ENCODE measurements around the gene POR. TPM values are rescaled to one million over a fixed set of nuclear protein-coding genes. Genes with fewer than 3 reads are reported as not detected.

Gene POR
- polyA plus RNA-seq, 1 of the 3 experiments (the other 2 are of a cell fraction): 68.7 TPM

DNA sequence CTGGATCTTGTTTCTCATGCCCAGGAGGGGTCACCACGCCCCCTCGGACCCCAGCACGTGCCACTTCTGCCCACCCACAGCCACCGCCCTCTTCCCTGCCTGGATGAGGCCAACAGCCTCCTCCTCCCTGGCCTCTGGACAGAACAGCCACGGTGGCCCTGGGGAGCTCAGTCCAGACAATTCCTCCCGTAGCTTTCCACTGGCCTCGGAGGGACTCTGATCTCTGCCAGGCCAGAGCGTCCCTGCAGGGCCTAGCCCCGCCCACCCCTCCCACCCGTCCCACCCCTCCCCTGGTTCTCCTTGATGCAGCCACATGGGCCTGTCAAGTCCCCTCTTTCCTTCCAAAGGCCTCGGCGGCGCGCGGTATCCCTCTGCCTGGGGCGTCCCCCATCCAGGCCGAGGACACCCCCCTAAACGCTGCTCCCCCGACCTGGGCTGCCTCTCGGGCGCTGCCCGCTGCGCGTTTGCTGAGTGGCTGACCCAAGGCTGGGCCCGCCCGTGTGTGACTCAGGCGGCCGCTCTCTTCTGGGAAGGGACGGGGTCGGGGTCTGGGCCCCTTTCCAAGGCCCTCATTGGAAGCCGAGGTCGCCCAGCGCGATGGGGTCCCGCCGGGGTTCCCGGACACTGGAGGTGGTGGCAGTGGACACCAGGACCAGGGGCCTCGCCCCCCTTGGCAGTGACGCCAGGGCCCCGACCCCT lies 78.9 kb downstream of the POR start (continued):
- no peak for TF ChIP-seq EZH2phosphoT487 (IDR thresholded peaks at IDR 0.05; ENCODE audit: borderline replicate concordance, low read depth)
- TF ChIP-seq, protein P1, sequence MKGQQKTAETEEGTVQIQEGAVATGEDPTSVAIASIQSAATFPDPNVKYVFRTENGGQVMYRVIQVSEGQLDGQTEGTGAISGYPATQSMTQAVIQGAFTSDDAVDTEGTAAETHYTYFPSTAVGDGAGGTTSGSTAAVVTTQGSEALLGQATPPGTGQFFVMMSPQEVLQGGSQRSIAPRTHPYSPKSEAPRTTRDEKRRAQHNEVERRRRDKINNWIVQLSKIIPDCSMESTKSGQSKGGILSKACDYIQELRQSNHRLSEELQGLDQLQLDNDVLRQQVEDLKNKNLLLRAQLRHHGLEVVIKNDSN (IDR thresholded peaks at IDR 0.05; ENCODE audit: borderline replicate concordance, low read depth): peak; percentile 74; the same call in 1 of the 2 replicates
- TF ChIP-seq, protein P2, sequence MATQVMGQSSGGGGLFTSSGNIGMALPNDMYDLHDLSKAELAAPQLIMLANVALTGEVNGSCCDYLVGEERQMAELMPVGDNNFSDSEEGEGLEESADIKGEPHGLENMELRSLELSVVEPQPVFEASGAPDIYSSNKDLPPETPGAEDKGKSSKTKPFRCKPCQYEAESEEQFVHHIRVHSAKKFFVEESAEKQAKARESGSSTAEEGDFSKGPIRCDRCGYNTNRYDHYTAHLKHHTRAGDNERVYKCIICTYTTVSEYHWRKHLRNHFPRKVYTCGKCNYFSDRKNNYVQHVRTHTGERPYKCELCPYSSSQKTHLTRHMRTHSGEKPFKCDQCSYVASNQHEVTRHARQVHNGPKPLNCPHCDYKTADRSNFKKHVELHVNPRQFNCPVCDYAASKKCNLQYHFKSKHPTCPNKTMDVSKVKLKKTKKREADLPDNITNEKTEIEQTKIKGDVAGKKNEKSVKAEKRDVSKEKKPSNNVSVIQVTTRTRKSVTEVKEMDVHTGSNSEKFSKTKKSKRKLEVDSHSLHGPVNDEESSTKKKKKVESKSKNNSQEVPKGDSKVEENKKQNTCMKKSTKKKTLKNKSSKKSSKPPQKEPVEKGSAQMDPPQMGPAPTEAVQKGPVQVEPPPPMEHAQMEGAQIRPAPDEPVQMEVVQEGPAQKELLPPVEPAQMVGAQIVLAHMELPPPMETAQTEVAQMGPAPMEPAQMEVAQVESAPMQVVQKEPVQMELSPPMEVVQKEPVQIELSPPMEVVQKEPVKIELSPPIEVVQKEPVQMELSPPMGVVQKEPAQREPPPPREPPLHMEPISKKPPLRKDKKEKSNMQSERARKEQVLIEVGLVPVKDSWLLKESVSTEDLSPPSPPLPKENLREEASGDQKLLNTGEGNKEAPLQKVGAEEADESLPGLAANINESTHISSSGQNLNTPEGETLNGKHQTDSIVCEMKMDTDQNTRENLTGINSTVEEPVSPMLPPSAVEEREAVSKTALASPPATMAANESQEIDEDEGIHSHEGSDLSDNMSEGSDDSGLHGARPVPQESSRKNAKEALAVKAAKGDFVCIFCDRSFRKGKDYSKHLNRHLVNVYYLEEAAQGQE (IDR thresholded peaks at IDR 0.05; ENCODE audit: low read depth, low read length): no peak
- no peak for TF ChIP-seq ELF1 (IDR thresholded peaks at IDR 0.05)
- 0 out of 2 replicates have a peak, but pooled peaks have one; percentile 8 for TF ChIP-seq RAD21 (IDR thresholded peaks at IDR 0.05; ENCODE audit: low read length)
- TF ChIP-seq YY1 (IDR thresholded peaks at IDR 0.05; ENCODE audit: low read depth): no peak
- peak; percentile 18; the same call in 1 of the 2 replicates for TF ChIP-seq RCOR1 (IDR thresholded peaks at IDR 0.05; ENCODE audit: low read length)

DNA sequence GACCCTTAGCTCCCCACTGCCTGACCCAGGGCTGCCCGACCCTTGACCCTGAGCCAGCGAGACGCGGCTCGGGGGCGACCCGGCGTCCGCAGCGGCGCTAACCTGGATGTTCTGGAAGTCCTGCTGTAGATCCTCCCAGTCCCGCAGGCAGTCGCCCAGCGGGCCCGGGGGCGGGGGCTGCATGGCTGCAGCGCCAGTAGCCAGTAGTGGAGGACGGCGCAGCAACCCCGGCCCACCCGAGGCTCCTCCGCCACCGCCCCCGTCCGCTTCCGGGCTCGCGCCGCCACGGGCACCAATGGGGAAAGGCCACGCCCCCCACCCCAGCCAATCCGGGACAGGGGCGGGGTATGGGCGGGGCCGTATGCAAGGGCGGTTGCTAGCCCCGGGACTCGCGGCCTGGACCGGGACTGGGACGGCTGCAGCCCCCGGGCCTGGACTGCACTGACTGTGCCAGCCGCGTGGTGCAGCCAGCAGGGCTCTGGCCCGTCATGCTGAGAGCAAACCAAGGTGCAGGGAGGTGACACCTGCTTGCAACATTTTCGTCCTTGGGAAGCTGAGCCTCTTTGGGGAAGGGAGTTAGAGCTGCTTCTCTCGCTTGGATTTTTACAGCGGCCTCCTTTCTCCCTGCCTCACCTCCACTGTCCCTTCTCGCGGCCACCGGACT lies 79.6 kb downstream of the POR start, which contains the start of gene TMEM120A:
TMEM120A (minus strand) TSS at position 208 of the 664 bp plus-strand sequence; CDS start at position 183, 25 bp downstream.
- ChIA-PET POLR2A (interaction anchor here (0.6 to 2.4 kb wide), 7 partner anchors 53 to 128 kb away, joined by 3 to 10 read pairs (median 6); partner anchors contain the start of genes MDH2, RHBDD2 and STYXL1), CTCF (interaction anchor here (0.9 to 9.4 kb wide), 8 partner anchors 16 to 128 kb away, joined by 3 to 56 read pairs (median 4); no protein-coding TSS in a partner anchor)
- Histone ChIP-seq H3K9ac (peak within 1 kb of the TSS; percentile 68), H3K36me3 (replicated peaks in 1 of 2; ENCODE audit: control insufficient read depth in 1 of 2, insufficient read depth in 2 of 2, low read length in 1 of 2) (peaks cover 8 to 14% of the 10 kb centered on the region in 2 experiments), H3K27me3 (ENCODE audit: insufficient read depth) (no peaks in the 10 kb centered on the region), H3K79me2 (ENCODE audit: insufficient read depth) (0 out of 2 replicates have a peak, but pooled peaks cover 5% of the 10 kb centered on the region), H4K20me1 (ENCODE audit: insufficient read depth) (no peaks in the 10 kb centered on the region), H3F3A (replicated peaks; ENCODE audit: insufficient read depth) (peaks cover 10% of the 10 kb centered on the region), H3K9me3 (no peaks in the 10 kb centered on the region), H2AFZ (ENCODE audit: low read depth) (peak within 1 kb of the TSS; percentile 73), H3K4me3 (ENCODE audit: low read depth in 2 of 2, low read length in 1 of 2) (peak within 1 kb of the TSS; percentile 69 to 84), H3K4me1 (ENCODE audit: control insufficient read depth in 1 of 2, insufficient read depth in 2 of 2, low read depth in 1 of 2, low read length in 1 of 2) (peaks cover 6 to 20% of the 10 kb centered on the region in 2 experiments; a peak in 2 of 4 replicates), H3K9me2 (no peaks in the 10 kb centered on the region), H3K27ac (ENCODE audit: low read depth in 2 of 2, low read length in 1 of 2) (peak within 1 kb of the TSS; percentile 40 to 84; a peak in 3 of 4 replicates), H3K4me2 (peak within 1 kb of the TSS; percentile 100)
- DNase-seq: peak; percentile 100
- whole genome bisulfite sequencing (ENCODE audit: low lambda C conversion rate): 8% methylated on average over 13 of the region's 51 CpGs
- TF ChIP-seq JUND (IDR thresholded peaks at IDR 0.05): no peak
- no peak for TF ChIP-seq EZH2phosphoT487 (IDR thresholded peaks at IDR 0.05; ENCODE audit: borderline replicate concordance, low read depth)
- no peak for TF ChIP-seq RCOR1 (IDR thresholded peaks at IDR 0.05; ENCODE audit: low read length)
- peak; percentile 73 for TF ChIP-seq TAF1 (IDR thresholded peaks at IDR 0.05; ENCODE audit: borderline replicate concordance, low read depth, low read length)
- TF ChIP-seq EP300 (IDR thresholded peaks at IDR 0.05; ENCODE audit: borderline replicate concordance in 1 of 2, low read depth in 1 of 2, low read length in 1 of 2): peak in 1 of 2 experiments; percentile 22; a peak in 2 of 4 replicates
- TF ChIP-seq, protein P3, sequence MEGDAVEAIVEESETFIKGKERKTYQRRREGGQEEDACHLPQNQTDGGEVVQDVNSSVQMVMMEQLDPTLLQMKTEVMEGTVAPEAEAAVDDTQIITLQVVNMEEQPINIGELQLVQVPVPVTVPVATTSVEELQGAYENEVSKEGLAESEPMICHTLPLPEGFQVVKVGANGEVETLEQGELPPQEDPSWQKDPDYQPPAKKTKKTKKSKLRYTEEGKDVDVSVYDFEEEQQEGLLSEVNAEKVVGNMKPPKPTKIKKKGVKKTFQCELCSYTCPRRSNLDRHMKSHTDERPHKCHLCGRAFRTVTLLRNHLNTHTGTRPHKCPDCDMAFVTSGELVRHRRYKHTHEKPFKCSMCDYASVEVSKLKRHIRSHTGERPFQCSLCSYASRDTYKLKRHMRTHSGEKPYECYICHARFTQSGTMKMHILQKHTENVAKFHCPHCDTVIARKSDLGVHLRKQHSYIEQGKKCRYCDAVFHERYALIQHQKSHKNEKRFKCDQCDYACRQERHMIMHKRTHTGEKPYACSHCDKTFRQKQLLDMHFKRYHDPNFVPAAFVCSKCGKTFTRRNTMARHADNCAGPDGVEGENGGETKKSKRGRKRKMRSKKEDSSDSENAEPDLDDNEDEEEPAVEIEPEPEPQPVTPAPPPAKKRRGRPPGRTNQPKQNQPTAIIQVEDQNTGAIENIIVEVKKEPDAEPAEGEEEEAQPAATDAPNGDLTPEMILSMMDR (IDR thresholded peaks at IDR 0.05): no peak
- TF ChIP-seq NRF1 (IDR thresholded peaks at IDR 0.05; ENCODE audit: low read depth, low read length): no peak
- TF ChIP-seq FOSL2 (IDR thresholded peaks at IDR 0.05; ENCODE audit: borderline replicate concordance, low read depth): no peak
- TF ChIP-seq, protein P4, sequence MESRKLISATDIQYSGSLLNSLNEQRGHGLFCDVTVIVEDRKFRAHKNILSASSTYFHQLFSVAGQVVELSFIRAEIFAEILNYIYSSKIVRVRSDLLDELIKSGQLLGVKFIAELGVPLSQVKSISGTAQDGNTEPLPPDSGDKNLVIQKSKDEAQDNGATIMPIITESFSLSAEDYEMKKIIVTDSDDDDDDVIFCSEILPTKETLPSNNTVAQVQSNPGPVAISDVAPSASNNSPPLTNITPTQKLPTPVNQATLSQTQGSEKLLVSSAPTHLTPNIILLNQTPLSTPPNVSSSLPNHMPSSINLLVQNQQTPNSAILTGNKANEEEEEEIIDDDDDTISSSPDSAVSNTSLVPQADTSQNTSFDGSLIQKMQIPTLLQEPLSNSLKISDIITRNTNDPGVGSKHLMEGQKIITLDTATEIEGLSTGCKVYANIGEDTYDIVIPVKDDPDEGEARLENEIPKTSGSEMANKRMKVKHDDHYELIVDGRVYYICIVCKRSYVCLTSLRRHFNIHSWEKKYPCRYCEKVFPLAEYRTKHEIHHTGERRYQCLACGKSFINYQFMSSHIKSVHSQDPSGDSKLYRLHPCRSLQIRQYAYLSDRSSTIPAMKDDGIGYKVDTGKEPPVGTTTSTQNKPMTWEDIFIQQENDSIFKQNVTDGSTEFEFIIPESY (IDR thresholded peaks at IDR 0.05; ENCODE audit: borderline replicate concordance, low read depth): no peak; the same call in 1 of the 2 replicates
- peak; percentile 13; the same call in 1 of the 2 replicates for TF ChIP-seq SIN3A (IDR thresholded peaks at IDR 0.05; ENCODE audit: borderline replicate concordance, low read depth, low read length)
- peak; percentile 64 for TF ChIP-seq YY1 (IDR thresholded peaks at IDR 0.05; ENCODE audit: low read depth)
- TF ChIP-seq, protein P5, sequence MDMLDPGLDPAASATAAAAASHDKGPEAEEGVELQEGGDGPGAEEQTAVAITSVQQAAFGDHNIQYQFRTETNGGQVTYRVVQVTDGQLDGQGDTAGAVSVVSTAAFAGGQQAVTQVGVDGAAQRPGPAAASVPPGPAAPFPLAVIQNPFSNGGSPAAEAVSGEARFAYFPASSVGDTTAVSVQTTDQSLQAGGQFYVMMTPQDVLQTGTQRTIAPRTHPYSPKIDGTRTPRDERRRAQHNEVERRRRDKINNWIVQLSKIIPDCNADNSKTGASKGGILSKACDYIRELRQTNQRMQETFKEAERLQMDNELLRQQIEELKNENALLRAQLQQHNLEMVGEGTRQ (IDR thresholded peaks at IDR 0.05; ENCODE audit: borderline replicate concordance, low read depth, low read length): no peak
- no peak for TF ChIP-seq TEAD4 (IDR thresholded peaks at IDR 0.05; ENCODE audit: borderline replicate concordance, insufficient read depth)
- peak; percentile 93 for TF ChIP-seq POLR2AphosphoS5 (IDR thresholded peaks at IDR 0.05; ENCODE audit: low read depth, low read length)
